GM10266 (cell line): ENCODE data around the gene C21orf58.

Experiments
- DNase-seq: peaks from one replicate; pipeline ENCODE4 v3.0.0; 2012; ENCODE audit errors: extremely low spot score
- CTCF ChIP-seq: IDR thresholded peaks from 2 replicates; pipeline ENCODE4 v1.5.1; 2012; ENCODE audit warnings: mild to moderate bottlenecking, low read depth; ENCODE audit not compliant: control insufficient read depth, insufficient read depth; ENCODE audit errors: missing control alignments

C21orf58 gene

GRCh38 chr21:46357335-46357604 lies 33.6 kb upstream of the C21orf58 start:
- DNase-seq = no peak

GRCh38 chr21:46356494-46357334 lies 33.0 kb upstream of the C21orf58 start:
- TF ChIP-seq CTCF = no peak
- DNase-seq = peak; percentile 61

More at GRCh38 chr21:46357335-46357604, 33.6 kb upstream of the C21orf58 start:
- no peak for TF ChIP-seq CTCF

GRCh38 chr21:46356005-46356338 lies 32.3 kb upstream of the C21orf58 start:
- no peak for TF ChIP-seq CTCF
- DNase-seq = no peak

- DNase-seq = no peak
- TF ChIP-seq CTCF = no peak
Observed at GRCh38 chr21:46355161-46356004, 31.7 kb upstream of the C21orf58 start.

GRCh38 chr21:46354518-46354917 lies 30.8 kb upstream of the C21orf58 start:
- TF ChIP-seq CTCF = no peak
- no peak for DNase-seq

GRCh38 chr21:46354046-46354445 lies 30.4 kb upstream of the C21orf58 start:
- DNase-seq = no peak
- no peak for TF ChIP-seq CTCF

GRCh38 chr21:46352913-46353312 lies 29.2 kb upstream of the C21orf58 start:
- no peak for TF ChIP-seq CTCF
- DNase-seq = no peak
